Upper lobe of right lung (tissue), 1 donor: ENCODE results near the gene SLC10A3. TPM values are rescaled to one million over a fixed set of nuclear protein-coding genes. Genes with fewer than 3 reads are reported as not detected.

ENCODE experiments used
- ATAC-seq: fragments of 200-7000 bp; cut with Tn5 transposase; one replicate; pipeline ENCODE4 v1.9.1; 2020; ENCODE audit warnings: mild to moderate bottlenecking, moderate library complexity
- DNase-seq: peaks from one replicate; pipeline ENCODE4 v3.0.0-alpha.2; 2020
- H3K27ac ChIP-seq: fragments of 200-600 bp; one replicate; pipeline ENCODE4 v1.8.0; 2022
- H3K27me3 ChIP-seq: fragments of 200-600 bp; one replicate; pipeline ENCODE4 v1.8.0; 2022; ENCODE audit warnings: mild to moderate bottlenecking
- H3K36me3 ChIP-seq: fragments of 200-600 bp; one replicate; pipeline ENCODE4 v1.8.0; 2022
- H3K4me1 ChIP-seq: fragments of 200-600 bp; one replicate; pipeline ENCODE4 v1.8.0; 2022
- H3K4me3 ChIP-seq: fragments of 200-600 bp; one replicate; pipeline ENCODE4 v1.8.0; 2022; ENCODE audit warnings: mild to moderate bottlenecking
- H3K9me3 ChIP-seq: fragments of 200-600 bp; one replicate; pipeline ENCODE4 v1.8.0; 2022
- intact Hi-C: fragments of 100-400 bp; cut with DNase I; formaldehyde crosslinking; loops from one replicate; pipeline ENCODE4 v1.11.0; 2022
- total RNA-seq: library from RNA; stranded (reverse); fragmentation: NEBNext Ultra II Directional; extraction: Animal tissue kit (Norgen Biotek cat#: 25700); gene quantifications from one replicate; pipeline ENCODE4 v1.2.1, GENCODE V29; 2021
- TF ChIP-seq, protein P1 (sequence below): fragments of 200-600 bp; IDR thresholded peaks from one replicate; pipeline ENCODE4 v1.8.0; 2022; ENCODE audit warnings: antibody characterized with exemption
- donor health status: DM: no; HTN: yes; CAD: no; lungs with severe emphysema.

SLC10A3 gene
- total RNA-seq, 1 donor from 2014 or later: 23.7 TPM

DNA sequence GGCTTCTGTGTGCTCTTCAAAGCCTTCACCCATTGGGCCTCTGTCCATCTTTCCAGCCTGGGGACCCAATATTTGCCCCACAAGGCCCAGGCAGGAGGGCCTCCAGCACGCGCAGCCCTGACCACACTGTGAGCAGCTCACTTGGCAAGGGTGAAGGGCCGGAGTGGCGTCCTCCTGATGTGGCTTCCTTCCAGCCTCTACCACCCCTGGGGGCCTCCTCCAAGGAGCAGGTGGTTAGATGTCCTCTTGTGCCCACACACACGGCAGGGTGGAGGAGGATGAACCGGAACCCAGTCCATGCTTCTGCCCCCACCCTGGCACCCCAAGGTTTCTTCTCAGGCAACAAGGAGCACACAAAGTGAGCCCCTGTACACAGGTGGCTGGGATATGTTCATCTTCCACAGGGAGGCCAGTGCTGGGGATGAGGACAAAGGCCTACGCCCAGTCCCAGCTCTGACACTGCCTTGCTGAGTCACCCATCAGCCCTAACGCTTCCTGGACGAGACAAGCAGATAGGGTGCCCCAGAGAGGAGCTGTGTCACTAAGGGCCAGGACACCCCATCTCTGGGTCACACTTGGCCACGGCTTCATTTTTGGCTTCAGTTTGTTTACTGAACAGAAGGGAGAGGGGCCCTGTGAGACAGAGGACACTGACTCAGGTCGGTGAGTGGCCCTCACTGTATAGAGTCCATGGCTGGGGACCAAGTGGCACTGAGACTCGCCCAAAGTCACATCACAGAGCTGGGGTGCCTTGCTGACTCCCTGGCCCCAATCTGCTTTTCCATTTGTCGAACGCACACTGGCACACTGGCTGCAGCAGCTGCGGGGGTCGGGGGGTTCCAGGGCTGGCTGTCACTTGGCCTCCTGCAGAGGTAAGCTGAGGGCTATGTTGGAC, 5.9 kb downstream of the SLC10A3 start:
- intact Hi-C loops: no loop called here
- Histone ChIP-seq H3K27me3 (no peaks in the 10 kb centered on the region), H3K9me3 (no peaks in the 10 kb centered on the region), H3K4me3 (no peak overlapping the region), H3K36me3 (no peaks in the 10 kb centered on the region), H3K4me1 (peaks cover 5% of the 10 kb centered on the region), H3K27ac (no peak overlapping the region)
- ATAC-seq: no peak
- DNase-seq: peak; percentile 23
- TF ChIP-seq, protein P1, sequence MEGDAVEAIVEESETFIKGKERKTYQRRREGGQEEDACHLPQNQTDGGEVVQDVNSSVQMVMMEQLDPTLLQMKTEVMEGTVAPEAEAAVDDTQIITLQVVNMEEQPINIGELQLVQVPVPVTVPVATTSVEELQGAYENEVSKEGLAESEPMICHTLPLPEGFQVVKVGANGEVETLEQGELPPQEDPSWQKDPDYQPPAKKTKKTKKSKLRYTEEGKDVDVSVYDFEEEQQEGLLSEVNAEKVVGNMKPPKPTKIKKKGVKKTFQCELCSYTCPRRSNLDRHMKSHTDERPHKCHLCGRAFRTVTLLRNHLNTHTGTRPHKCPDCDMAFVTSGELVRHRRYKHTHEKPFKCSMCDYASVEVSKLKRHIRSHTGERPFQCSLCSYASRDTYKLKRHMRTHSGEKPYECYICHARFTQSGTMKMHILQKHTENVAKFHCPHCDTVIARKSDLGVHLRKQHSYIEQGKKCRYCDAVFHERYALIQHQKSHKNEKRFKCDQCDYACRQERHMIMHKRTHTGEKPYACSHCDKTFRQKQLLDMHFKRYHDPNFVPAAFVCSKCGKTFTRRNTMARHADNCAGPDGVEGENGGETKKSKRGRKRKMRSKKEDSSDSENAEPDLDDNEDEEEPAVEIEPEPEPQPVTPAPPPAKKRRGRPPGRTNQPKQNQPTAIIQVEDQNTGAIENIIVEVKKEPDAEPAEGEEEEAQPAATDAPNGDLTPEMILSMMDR: no peak

DNA sequence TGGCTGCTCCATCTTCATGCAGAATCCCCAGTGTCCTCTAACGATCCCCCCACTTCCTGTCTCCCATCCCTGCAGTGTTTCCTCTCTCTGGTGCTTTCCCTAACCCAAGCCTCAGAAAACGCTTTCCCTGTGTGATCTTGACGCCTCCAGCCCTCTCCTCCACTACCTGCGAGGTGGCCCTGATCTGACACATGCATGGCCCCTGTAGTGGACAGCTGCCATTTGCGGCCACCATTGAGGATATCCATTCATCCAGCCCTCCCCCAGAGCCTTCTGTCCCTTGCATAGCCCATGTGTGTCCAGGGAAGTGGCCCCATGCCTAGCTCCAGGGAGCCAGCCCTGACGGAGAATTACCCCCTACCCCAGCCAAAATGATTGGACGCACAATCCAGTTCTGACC, 7.1 kb downstream of the SLC10A3 start:
- no peak for DNase-seq
- Histone ChIP-seq H3K4me3 (no peak overlapping the region), H3K27ac (no peak overlapping the region), H3K36me3 (no peaks in the 10 kb centered on the region), H3K9me3 (no peaks in the 10 kb centered on the region), H3K27me3 (no peaks in the 10 kb centered on the region), H3K4me1 (peaks cover 5% of the 10 kb centered on the region)
- no peak for ATAC-seq
- TF ChIP-seq, protein P1: no peak
- intact Hi-C loops: no loop called here

DNA sequence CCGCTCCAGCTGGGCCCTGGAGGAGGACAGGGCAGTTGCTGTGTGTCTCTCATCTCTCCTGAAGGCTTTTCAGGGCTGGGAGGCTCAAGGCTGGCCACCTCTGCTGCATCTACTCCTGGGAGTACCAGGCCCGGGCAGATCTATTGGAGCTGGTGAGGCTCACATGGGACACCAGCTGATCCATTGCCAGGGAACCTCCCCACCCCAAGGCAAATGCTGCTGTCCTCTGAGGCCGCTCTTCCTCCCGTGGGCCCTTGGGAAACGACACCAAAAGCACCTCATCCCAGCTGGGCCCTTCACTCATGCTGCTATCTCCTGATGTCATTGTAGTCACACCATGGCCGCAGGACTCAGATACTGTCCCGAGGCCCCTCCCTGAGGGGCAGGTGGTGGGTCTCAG, 7.6 kb downstream of the SLC10A3 start:
- Histone ChIP-seq H3K27me3 (no peaks in the 10 kb centered on the region), H3K9me3 (no peaks in the 10 kb centered on the region), H3K27ac (no peak overlapping the region), H3K4me3 (no peak overlapping the region), H3K4me1 (peaks cover 5% of the 10 kb centered on the region), H3K36me3 (no peaks in the 10 kb centered on the region)
- ATAC-seq (no peak), DNase-seq (no peak)
- TF ChIP-seq, protein P1: no peak
- intact Hi-C loops: no loop called here

DNA sequence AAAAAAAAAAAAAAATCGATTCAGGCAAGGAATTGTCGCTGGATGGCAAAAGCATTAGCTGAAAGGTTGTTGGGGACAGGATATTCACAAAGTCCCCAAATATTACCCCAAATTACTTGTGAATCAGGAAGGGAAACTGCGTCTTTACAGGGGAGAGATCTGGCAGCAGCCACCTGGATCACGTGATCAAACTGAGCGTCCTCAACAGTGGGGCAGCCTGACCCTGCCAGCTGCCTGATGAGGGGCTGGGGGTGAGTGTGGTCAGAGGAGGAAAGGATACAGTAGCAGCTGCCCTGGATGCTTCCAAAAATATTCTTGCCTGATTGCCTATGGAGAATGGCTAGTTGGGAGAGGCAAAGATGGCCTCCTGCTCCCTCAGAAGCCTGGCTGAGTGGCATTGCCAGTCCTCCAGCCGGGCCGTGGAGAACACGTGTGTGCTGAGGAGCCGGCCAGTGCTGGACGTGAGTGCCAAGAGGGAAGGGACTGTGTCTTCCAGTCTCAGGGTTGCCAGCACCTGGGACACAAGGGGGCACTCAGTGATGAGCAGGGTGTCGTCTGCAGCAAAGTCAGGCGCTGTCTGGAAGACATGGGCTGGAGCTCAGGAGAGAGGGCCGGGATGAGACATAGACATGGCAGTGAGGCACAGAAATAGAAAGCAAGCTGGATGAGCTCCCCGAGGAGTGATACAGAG, 8.4 kb downstream of the SLC10A3 start:
- Histone ChIP-seq H3K4me1 (peaks cover 1% of the 10 kb centered on the region), H3K9me3 (no peaks in the 10 kb centered on the region)
- intact Hi-C loops: no loop called here

DNA sequence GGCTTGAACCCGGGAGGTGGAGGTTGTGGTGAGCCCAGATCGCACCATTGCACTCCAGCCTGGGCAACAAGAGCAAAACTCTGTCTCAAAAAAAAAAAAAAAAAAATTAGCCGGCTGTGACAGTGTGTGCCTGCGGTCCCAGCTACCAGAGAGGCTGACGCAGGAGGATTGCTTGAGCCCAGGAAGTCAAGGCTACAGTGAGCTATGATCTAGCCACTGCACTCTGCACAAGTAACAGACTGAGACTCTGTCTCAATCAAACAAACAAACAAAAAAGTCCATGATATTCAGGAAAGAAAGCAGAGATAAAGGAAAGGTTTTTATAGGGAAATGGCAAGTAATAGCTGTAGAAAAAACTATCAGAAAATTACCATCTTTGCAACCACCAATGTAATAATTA, 9.2 kb downstream of the SLC10A3 start:
- DNase-seq (no peak), ATAC-seq (no peak)
- TF ChIP-seq, protein P1: no peak
- Histone ChIP-seq H3K36me3 (no peaks in the 10 kb centered on the region), H3K4me1 (no peaks in the 10 kb centered on the region), H3K27me3 (no peaks in the 10 kb centered on the region), H3K4me3 (no peak overlapping the region), H3K27ac (no peak overlapping the region), H3K9me3 (no peaks in the 10 kb centered on the region)
- intact Hi-C loops: no loop called here

More for the DNA sequence above, 8.4 kb downstream of the SLC10A3 start:
- H3K4me3 ChIP-seq: no peak overlapping the region
- TF ChIP-seq, protein P1: no peak
- no peak overlapping the region for H3K27ac ChIP-seq
- H3K36me3 ChIP-seq: no peaks in the 10 kb centered on the region
- DNase-seq (peak; percentile 41), ATAC-seq (no peak)
- no peaks in the 10 kb centered on the region for H3K27me3 ChIP-seq
